ENCODE data around the gene TMEM235. TPM values are rescaled to one million over a fixed set of nuclear protein-coding genes. Genes with fewer than 3 reads are reported as not detected.
"Not testable (repeated sequence)": the region's sequence is repeated elsewhere in the genome, so short reads cannot be mapped to it uniquely, and the experiment has no call there.

TMEM235 gene
- polyA plus RNA-seq, 1 experiment: not detected

- no peak for TF ChIP-seq CTCF (IDR thresholded peaks at IDR 0.05; ENCODE audit: low read depth, low read length)
- POLR2A ChIA-PET: no interaction called here
- Histone ChIP-seq H3K27ac (ENCODE audit: low read depth, low read length) (no peak overlapping the region), H3K4me3 (ENCODE audit: low read depth, low read length) (no peak overlapping the region), H3K9me3 (ENCODE audit: control insufficient read depth, insufficient read depth, low read length) (no peaks in the 10 kb centered on the region; the same call in 1 of the 2 replicates), H3K27me3 (ENCODE audit: control insufficient read depth, insufficient read depth, low read length) (peaks cover 38% of the 10 kb centered on the region)
- DNase-seq (ENCODE audit: low read depth, low spot score): no peak
- CTCF ChIA-PET: no interaction called here
Measured at GRCh38 chr17:78234261-78234865, 2.9 kb downstream of the TMEM235 start.

DNA sequence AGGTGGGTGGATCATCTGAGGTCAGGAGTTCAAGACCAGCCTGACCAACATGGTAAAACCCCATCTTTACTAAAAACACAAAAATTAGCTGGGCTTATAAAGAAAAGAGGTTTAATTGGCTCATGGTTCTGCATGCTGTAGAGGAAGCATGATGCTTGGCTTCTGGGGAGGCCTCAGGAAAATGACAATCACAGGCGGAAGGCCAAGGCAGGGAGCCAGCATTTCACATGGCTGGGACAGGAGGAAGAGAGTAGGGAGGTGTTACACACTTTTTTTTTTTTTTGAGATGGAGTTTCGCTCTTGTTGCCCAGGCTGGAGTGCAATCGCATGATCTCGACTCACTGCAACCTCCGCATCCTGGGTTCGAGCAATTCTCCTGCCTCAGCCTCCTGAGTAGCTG, 3.6 kb downstream of the TMEM235 start:
- peaks cover 40% of the 10 kb centered on the region for H3K27me3 ChIP-seq (ENCODE audit: control insufficient read depth, insufficient read depth, low read length)
- POLR2A ChIA-PET; DNase-seq (ENCODE audit: low read depth, low spot score); H3K9me3 ChIP-seq (ENCODE audit: control insufficient read depth, insufficient read depth, low read length); CTCF ChIA-PET; H3K27ac ChIP-seq (ENCODE audit: low read depth, low read length); H3K4me3 ChIP-seq (ENCODE audit: low read depth, low read length): not testable (repeated sequence)

GRCh38 chr17:78235885-78236284, 4.5 kb downstream of the TMEM235 start:
- no peaks in the 10 kb centered on the region; the same call in 1 of the 2 replicates for H3K9me3 ChIP-seq (ENCODE audit: control insufficient read depth, insufficient read depth, low read length)
- peaks cover 31% of the 10 kb centered on the region for H3K27me3 ChIP-seq (ENCODE audit: control insufficient read depth, insufficient read depth, low read length)
- no peak overlapping the region for H3K4me3 ChIP-seq (ENCODE audit: low read depth, low read length)
- no peak for TF ChIP-seq CTCF (IDR thresholded peaks at IDR 0.05; ENCODE audit: low read depth, low read length)
- ChIA-PET POLR2A (no interaction called here), CTCF (no interaction called here)
- no peak overlapping the region for H3K27ac ChIP-seq (ENCODE audit: low read depth, low read length)
- no peak for DNase-seq (ENCODE audit: low read depth, low spot score)

GRCh38 chr17:78236362-78237127, 5.1 kb downstream of the TMEM235 start:
- TF ChIP-seq CTCF (IDR thresholded peaks at IDR 0.05; ENCODE audit: low read depth, low read length): no peak
- H3K4me3 ChIP-seq (ENCODE audit: low read depth, low read length): no peak overlapping the region
- peaks cover 25% of the 10 kb centered on the region for H3K27me3 ChIP-seq (ENCODE audit: control insufficient read depth, insufficient read depth, low read length)
- no peak for DNase-seq (ENCODE audit: low read depth, low spot score)
- no peaks in the 10 kb centered on the region; the same call in 1 of the 2 replicates for H3K9me3 ChIP-seq (ENCODE audit: control insufficient read depth, insufficient read depth, low read length)
- ChIA-PET POLR2A (no interaction called here), CTCF (interaction anchor here (3.0 kb wide), 1 partner anchor 14 kb away, joined by 17 read pairs; no protein-coding TSS in a partner anchor)
- no peak overlapping the region for H3K27ac ChIP-seq (ENCODE audit: low read depth, low read length)

DNA sequence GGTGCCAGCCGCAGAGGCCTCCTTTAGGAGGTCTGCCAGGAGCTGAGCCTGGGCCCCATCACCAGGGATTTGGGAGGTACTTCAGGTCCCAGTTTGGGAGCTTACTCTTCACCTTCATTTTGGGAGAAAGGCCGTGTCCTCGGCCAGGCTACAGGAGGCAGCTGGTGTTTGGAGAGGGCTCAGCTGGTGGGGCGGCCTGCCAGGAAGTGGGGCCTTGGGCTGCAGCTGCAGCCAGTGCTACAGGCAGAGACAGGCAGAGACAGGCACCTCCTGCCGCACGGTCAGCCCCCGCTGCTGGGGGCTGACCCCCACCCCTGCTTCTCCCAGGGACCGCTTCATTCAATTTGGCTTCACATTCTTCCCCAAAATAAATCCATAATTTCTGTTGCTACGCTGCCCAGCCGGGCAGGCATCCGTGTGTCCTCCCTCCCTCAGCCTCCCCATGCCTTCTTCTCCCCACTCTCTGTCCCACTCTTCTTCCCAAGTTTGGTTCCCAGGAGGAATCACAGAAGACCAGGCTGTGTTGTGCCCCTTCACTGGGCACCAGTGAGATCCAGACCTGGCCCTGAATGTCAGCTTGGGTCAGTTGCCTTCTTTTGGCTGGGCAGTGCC, 6.1 kb downstream of the TMEM235 start:
- Histone ChIP-seq H3K27ac (ENCODE audit: low read depth, low read length) (no peak overlapping the region), H3K9me3 (ENCODE audit: control insufficient read depth, insufficient read depth, low read length) (no peaks in the 10 kb centered on the region; the same call in 1 of the 2 replicates), H3K27me3 (ENCODE audit: control insufficient read depth, insufficient read depth, low read length) (peaks cover 18% of the 10 kb centered on the region), H3K4me3 (ENCODE audit: low read depth, low read length) (no peak overlapping the region)
- ChIA-PET CTCF (interaction anchor here (3.0 kb wide), 1 partner anchor 13 kb away, joined by 17 read pairs; no protein-coding TSS in a partner anchor), POLR2A (no interaction called here)
- DNase-seq (ENCODE audit: low read depth, low spot score): no peak
- TF ChIP-seq CTCF (IDR thresholded peaks at IDR 0.05; ENCODE audit: low read depth, low read length): no peak

All from AG04450 (cell line).